IMR-90 (cell line): ENCODE results near the gene CDRT4. TPM values are rescaled to one million over a fixed set of nuclear protein-coding genes. Genes with fewer than 3 reads are reported as not detected.
A peak's percentile ranks its signal among the peaks of the same experiment; 100 is the strongest.

Experiments used
- ATAC-seq: fragments of 200-7000 bp; cut with Tn5 transposase; 2 replicates; pipeline ENCODE4 v1.9.1; 2020; ENCODE audit warnings: low read depth, mild to moderate bottlenecking, moderate library complexity
- BruUV-seq: library from RNA; stranded (reverse); fragments of 400-500 nt; replicated peaks from 2 replicates; lab custom pipeline; 2021; lab: Mats Ljungman, UMichigan
- CTCF ChIA-PET: fragments of 300-600 bp; formaldehyde crosslinking; extraction: SDS; loops from one replicate; lab custom pipeline; 2021; ENCODE audit warnings: antibody characterized with exemption; lab: Yijun Ruan, JAX
- POLR2A ChIA-PET: fragments of 300-600 bp; sonication (Branson Sonifier 250); formaldehyde crosslinking; loops from one replicate; lab custom pipeline; 2022; ENCODE audit warnings: antibody characterized with exemption; ENCODE audit not compliant: unreplicated experiment; lab: Charles Lee
- DNase-seq: peaks from one replicate; pipeline ENCODE4 v3.0.0; 2013
- H2AFZ ChIP-seq: replicated peaks from 2 replicates; pipeline ENCODE3; 2013; ENCODE audit warnings: low read length, mild to moderate bottlenecking; ENCODE audit not compliant: poor library complexity
- H2AK5ac ChIP-seq: 2 replicates; pipeline ENCODE4 v1.6.1; 2013; ENCODE audit warnings: low read depth, low read length, inconsistent platforms
- H2AK9ac ChIP-seq: replicated peaks from 2 replicates; pipeline ENCODE3; 2013; ENCODE audit warnings: mild to moderate bottlenecking, low read depth, low read length, moderate library complexity; ENCODE audit not compliant: poor library complexity
- H2BK120ac ChIP-seq: 2 replicates; pipeline ENCODE4 v1.6.1; 2013; ENCODE audit warnings: low read depth, low read length, inconsistent platforms
- H2BK15ac ChIP-seq: 3 replicates; pipeline ENCODE4 v1.6.1; 2013; ENCODE audit warnings: low read depth, low read length, inconsistent platforms
- H2BK20ac ChIP-seq: 2 replicates; pipeline ENCODE4 v1.6.1; 2013; ENCODE audit warnings: low read depth, mild to moderate bottlenecking, inconsistent platforms, low read length, moderate library complexity
- H2BK5ac ChIP-seq: 2 replicates; pipeline ENCODE4 v1.6.1; 2013; ENCODE audit warnings: mild to moderate bottlenecking, low read depth, low read length, inconsistent platforms; ENCODE audit not compliant: poor library complexity, severe bottlenecking
- H3K14ac ChIP-seq: replicated peaks from 2 replicates; pipeline ENCODE4 v1.6.1; 2013; ENCODE audit warnings: low read depth, low read length, inconsistent platforms
- H3K18ac ChIP-seq: 2 replicates; pipeline ENCODE4 v1.6.1; 2013; ENCODE audit warnings: low read depth, low read length, control low read depth
- H3K23ac ChIP-seq: 2 replicates; pipeline ENCODE4 v1.6.1; 2013; ENCODE audit warnings: low read depth, low read length, inconsistent platforms
- H3K27ac ChIP-seq: 2 replicates; pipeline ENCODE4 v1.5.1; 2013; ENCODE audit warnings: mild to moderate bottlenecking, control low read depth, low read length; ENCODE audit not compliant: insufficient read depth
- H3K27me3 ChIP-seq: 2 replicates; pipeline ENCODE4 v1.6.1; 2013; ENCODE audit warnings: low read length; ENCODE audit not compliant: control insufficient read depth, insufficient read depth
- H3K36me3 ChIP-seq: 2 replicates; pipeline ENCODE4 v1.6.1; 2013; ENCODE audit warnings: low read length, mixed read lengths; ENCODE audit not compliant: control insufficient read depth, insufficient read depth
- H3K4ac ChIP-seq: 2 replicates; pipeline ENCODE4 v1.6.1; 2013; ENCODE audit warnings: low read depth, low read length, inconsistent platforms
- H3K4me1 ChIP-seq: 2 replicates; pipeline ENCODE4 v1.6.1; 2013; ENCODE audit warnings: low read length, mixed read lengths; ENCODE audit not compliant: control insufficient read depth, insufficient read depth
- H3K4me2 ChIP-seq: 2 replicates; pipeline ENCODE4 v1.6.1; 2013; ENCODE audit warnings: low read depth, mild to moderate bottlenecking, control low read depth, low read length, moderate library complexity
- H3K4me3 ChIP-seq: 2 replicates; pipeline ENCODE4 v1.5.1; 2013; ENCODE audit warnings: low read depth, mild to moderate bottlenecking, control low read depth, low read length, moderate library complexity; ENCODE audit not compliant: insufficient read depth
- H3K56ac ChIP-seq: 2 replicates; pipeline ENCODE4 v1.6.1; 2013; ENCODE audit warnings: low read length, inconsistent platforms; ENCODE audit not compliant: insufficient read depth; ENCODE audit errors: extremely low read depth
- H3K79me1 ChIP-seq, 2 experiments: 2 replicates each; pipeline ENCODE4 v1.6.1; 2013; ENCODE audit warnings: low read length in 2 of 2, inconsistent platforms in 1 of 2, low read depth in 1 of 2
- H3K9ac ChIP-seq: 2 replicates; pipeline ENCODE4 v1.6.1; 2013; ENCODE audit warnings: low read depth, low read length, control low read depth
- H3K9me1 ChIP-seq: 2 replicates; pipeline ENCODE4 v1.6.1; 2013; ENCODE audit warnings: low read length, inconsistent platforms; ENCODE audit not compliant: insufficient read depth
- H3K9me3 ChIP-seq: 2 replicates; pipeline ENCODE4 v1.6.1; 2013; ENCODE audit warnings: low read length; ENCODE audit not compliant: control insufficient read depth, insufficient read depth
- H4K20me1 ChIP-seq: 2 replicates; pipeline ENCODE4 v1.6.1; 2013; ENCODE audit warnings: low read length, inconsistent platforms; ENCODE audit not compliant: insufficient read depth
- H4K5ac ChIP-seq: 2 replicates; pipeline ENCODE4 v1.6.1; 2013; ENCODE audit warnings: mild to moderate bottlenecking, low read depth, low read length, control low read depth
- H4K8ac ChIP-seq, 2 experiments: 2 replicates each; pipeline ENCODE4 v1.6.1; 2013; ENCODE audit warnings: low read depth in 2 of 2, low read length in 2 of 2, control low read depth in 1 of 2, inconsistent platforms in 1 of 2
- H4K91ac ChIP-seq: 2 replicates; pipeline ENCODE4 v1.6.1; 2013; ENCODE audit warnings: low read depth, low read length, inconsistent platforms; ENCODE audit not compliant: insufficient read depth
- CEBPB ChIP-seq: IDR thresholded peaks from 2 replicates; pipeline ENCODE4 v1.6.1; 2012; ENCODE audit warnings: low read depth, low read length, improper control_type of control experiment
- CHD1 ChIP-seq: IDR thresholded peaks from 2 replicates; pipeline ENCODE4 v1.6.1; 2012; ENCODE audit warnings: low read depth, low read length, improper control_type of control experiment
- FOS ChIP-seq: fragments of 150-350 bp; IDR thresholded peaks from 2 replicates; pipeline ENCODE4 v1.6.1; 2016; ENCODE audit warnings: low read depth, low read length
- MAFK ChIP-seq: IDR thresholded peaks from 2 replicates; pipeline ENCODE4 v1.6.1; 2012; ENCODE audit warnings: low read depth, low read length, improper control_type of control experiment
- MAZ ChIP-seq: IDR thresholded peaks from 2 replicates; pipeline ENCODE4 v1.6.1; 2012; ENCODE audit warnings: low read depth, mild to moderate bottlenecking, low read length, improper control_type of control experiment, moderate library complexity, borderline replicate concordance
- MXI1 ChIP-seq: IDR thresholded peaks from 2 replicates; pipeline ENCODE4 v1.6.1; 2012; ENCODE audit warnings: low read depth, mild to moderate bottlenecking, low read length, moderate library complexity, borderline replicate concordance
- NFE2L2 ChIP-seq: fragments of 150-350 bp; IDR thresholded peaks from 2 replicates; pipeline ENCODE4 v1.6.1; 2016; ENCODE audit warnings: low read depth, mild to moderate bottlenecking, low read length
- POLR2A ChIP-seq: IDR thresholded peaks from 2 replicates; pipeline ENCODE4 v1.6.1; 2012; ENCODE audit warnings: mild to moderate bottlenecking, low read depth, low read length
- RAD21 ChIP-seq: IDR thresholded peaks from 2 replicates; pipeline ENCODE4 v1.6.1; 2012; ENCODE audit warnings: low read length, improper control_type of control experiment
- RCOR1 ChIP-seq: IDR thresholded peaks from 2 replicates; pipeline ENCODE4 v1.6.1; 2012; ENCODE audit warnings: mild to moderate bottlenecking, low read length, improper control_type of control experiment; ENCODE audit not compliant: insufficient replicate concordance
- RFX5 ChIP-seq: IDR thresholded peaks from 2 replicates; pipeline ENCODE4 v1.8.0; 2012; ENCODE audit warnings: low read depth, mild to moderate bottlenecking, low read length, moderate library complexity
- SMC3 ChIP-seq: fragments of 150-350 bp; IDR thresholded peaks from 2 replicates; pipeline ENCODE4 v1.6.1; 2016; ENCODE audit warnings: low read depth, mild to moderate bottlenecking, antibody characterized with exemption, low read length, moderate library complexity
- whole genome bisulfite sequencing, 2 experiments: methylation state at CpG; one replicate each; pipeline versions ENCODE4 v1.1.5 to v1.1.7; 2013; ENCODE audit warnings: missing lambda C conversion rate in 2 of 2; ENCODE audit not compliant: insufficient read length in 1 of 2; ENCODE audit errors: extremely low coverage in 2 of 2; 5-methylcytosine and 5-hydroxymethylcytosine counted together
- dilution Hi-C: fragments of 300-500 bp; cut with HindIII; formaldehyde crosslinking; loops from one replicate; pipeline ENCODE4 v1.14.3; 2018; ENCODE audit warnings: low sequenced_read_pairs; ENCODE audit not compliant: unreplicated experiment
- in situ Hi-C: fragments of 300-500 bp; cut with MboI; formaldehyde crosslinking; loops from 3 replicates; pipeline ENCODE4 v1.14.3; 2019; ENCODE audit warnings: low sequenced_read_pairs, inconsistent platforms, mixed read lengths
- intact Hi-C: fragments of 100-400 bp; cut with micrococcal nuclease; formaldehyde crosslinking; loops from 2 replicates; pipeline ENCODE4 v1.10.0; 2022
- polyA plus RNA-seq, 3 experiments: library from polyadenylated mRNA; depleted of rRNA; stranded (reverse); fragments of >200 nt; gene quantifications; 2 replicates each; pipeline ENCODE4 v1.2.3, GENCODE V29; 2012; ENCODE audit warnings: low replicate concordance in 1 of 3
- total RNA-seq: library from RNA; depleted of rRNA; stranded (reverse); fragments of >200 nt; gene quantifications from 2 replicates; pipeline ENCODE4 v1.2.3, GENCODE V29; 2012
- TF ChIP-seq, protein P1 (sequence below): fragments of 150-350 bp; IDR thresholded peaks from 2 replicates; pipeline ENCODE4 v1.6.1; 2017; ENCODE audit warnings: mild to moderate bottlenecking, antibody characterized with exemption, low read length, low read depth
- TF ChIP-seq, protein P2 (sequence below): conservative IDR thresholded peaks from 2 replicates; pipeline ENCODE4 v1.5.1; 2012; ENCODE audit warnings: mild to moderate bottlenecking, low read depth, low read length, improper control_type of control experiment
- TF ChIP-seq, protein P3 (sequence below): fragments of 150-350 bp; IDR thresholded peaks from 2 replicates; pipeline ENCODE4 v1.6.1; 2016; ENCODE audit warnings: low read depth, mild to moderate bottlenecking, low read length, moderate library complexity, borderline replicate concordance

The CDRT4 gene
- total and polyA plus RNA-seq, 2 of the 4 experiments (the other 2 are of a cell fraction): 0.90 to 3.7 TPM

DNA sequence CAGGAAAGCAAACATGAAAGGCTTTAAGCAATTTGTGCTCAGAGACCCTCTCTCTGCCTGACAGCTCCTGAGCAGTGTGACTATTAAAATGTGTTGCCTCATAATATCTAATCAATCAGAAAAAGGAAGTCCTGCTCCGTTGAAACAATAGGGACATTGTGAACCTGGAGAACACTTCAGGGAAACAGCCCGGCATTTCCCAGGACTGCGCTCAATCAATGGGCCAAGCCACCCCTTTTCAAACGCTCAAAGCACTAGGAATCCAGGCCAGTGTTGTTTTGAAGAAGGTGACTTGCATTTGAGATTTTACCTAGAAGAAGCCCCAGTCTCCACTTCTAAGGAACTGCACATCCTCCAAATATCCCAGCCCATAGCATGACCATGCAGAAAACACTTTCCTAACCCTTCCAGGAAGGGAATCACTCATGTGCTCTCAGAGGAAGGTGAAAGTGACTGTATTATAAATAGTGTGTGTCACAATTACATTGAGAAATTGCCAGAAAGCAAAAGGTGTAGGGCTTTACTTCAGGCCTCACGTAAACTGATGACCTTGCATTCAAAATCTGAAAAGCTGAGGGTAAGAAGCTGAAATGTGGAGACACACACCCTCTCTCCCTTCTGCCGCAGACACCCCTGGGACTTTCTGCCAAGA lies 19.4 kb downstream of the CDRT4 start:
- intact Hi-C loops: no loop called here
- peaks cover 1% of the 10 kb centered on the region; the same call in 1 of the 2 replicates for H3K4me1 ChIP-seq
- H3K9ac ChIP-seq: no peak overlapping the region
- H3K79me1 ChIP-seq: no peaks in the 10 kb centered on the region
- H3K27ac ChIP-seq: no peak overlapping the region
- ATAC-seq (no peak), DNase-seq (no peak)
- in situ Hi-C loops: no loop called here
- no peaks in the 10 kb centered on the region for H3K9me3 ChIP-seq
- H3K14ac ChIP-seq: no peak overlapping the region
- H3K4me3 ChIP-seq: no peak overlapping the region
- peaks cover 1% of the 10 kb centered on the region; the same call in 1 of the 2 replicates for H3K36me3 ChIP-seq
- H2BK120ac ChIP-seq: no peak overlapping the region
- BruUV-seq: no TSS peak
- no peaks in the 10 kb centered on the region for H3K27me3 ChIP-seq
- dilution Hi-C loops: no loop called here
- H3K18ac ChIP-seq: no peak overlapping the region; the same call in 1 of the 2 replicates
- no peak overlapping the region for H2AK9ac ChIP-seq
- H3K23ac ChIP-seq: no peak overlapping the region
- H2AK5ac ChIP-seq: no peak overlapping the region
- H2BK20ac ChIP-seq: no peak overlapping the region
- 100% methylated on average over 1 of the region's 6 CpGs; no CpG with 5 or more reads in 1 of the 2 experiments for WGBS, 2 experiments
- H2BK5ac ChIP-seq: no peak overlapping the region
- H4K5ac ChIP-seq: no peak overlapping the region; the same call in 1 of the 2 replicates
- no peaks in the 10 kb centered on the region; the same call in 1 of the 2 replicates for H3K9me1 ChIP-seq
- ChIA-PET POLR2A (no interaction called here), CTCF (interaction anchor here (0.6 to 0.8 kb wide), 2 partner anchors 12 to 55 kb away, joined by 3 to 5 read pairs; no protein-coding TSS in a partner anchor)
- H4K20me1 ChIP-seq: no peaks in the 10 kb centered on the region
- H3K56ac ChIP-seq: no peak overlapping the region
- no peak overlapping the region for H3K4ac ChIP-seq
- no peak overlapping the region for H3K4me2 ChIP-seq
- no peak overlapping the region for H4K8ac ChIP-seq
- H2BK15ac ChIP-seq: no peak overlapping the region
- H4K91ac ChIP-seq: no peak overlapping the region
- H2AFZ ChIP-seq: no peak overlapping the region
- TF ChIP-seq NFE2L2: 0 out of 2 replicates have a peak, but pooled peaks have one; percentile 18
- TF ChIP-seq CEBPB: no peak
- TF ChIP-seq RCOR1: no peak
- no peak for TF ChIP-seq FOS
- TF ChIP-seq, protein P1, sequence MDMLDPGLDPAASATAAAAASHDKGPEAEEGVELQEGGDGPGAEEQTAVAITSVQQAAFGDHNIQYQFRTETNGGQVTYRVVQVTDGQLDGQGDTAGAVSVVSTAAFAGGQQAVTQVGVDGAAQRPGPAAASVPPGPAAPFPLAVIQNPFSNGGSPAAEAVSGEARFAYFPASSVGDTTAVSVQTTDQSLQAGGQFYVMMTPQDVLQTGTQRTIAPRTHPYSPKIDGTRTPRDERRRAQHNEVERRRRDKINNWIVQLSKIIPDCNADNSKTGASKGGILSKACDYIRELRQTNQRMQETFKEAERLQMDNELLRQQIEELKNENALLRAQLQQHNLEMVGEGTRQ: no peak
- TF ChIP-seq MAFK: 0 out of 2 replicates have a peak, but pooled peaks have one; percentile 24
- TF ChIP-seq, protein P2, sequence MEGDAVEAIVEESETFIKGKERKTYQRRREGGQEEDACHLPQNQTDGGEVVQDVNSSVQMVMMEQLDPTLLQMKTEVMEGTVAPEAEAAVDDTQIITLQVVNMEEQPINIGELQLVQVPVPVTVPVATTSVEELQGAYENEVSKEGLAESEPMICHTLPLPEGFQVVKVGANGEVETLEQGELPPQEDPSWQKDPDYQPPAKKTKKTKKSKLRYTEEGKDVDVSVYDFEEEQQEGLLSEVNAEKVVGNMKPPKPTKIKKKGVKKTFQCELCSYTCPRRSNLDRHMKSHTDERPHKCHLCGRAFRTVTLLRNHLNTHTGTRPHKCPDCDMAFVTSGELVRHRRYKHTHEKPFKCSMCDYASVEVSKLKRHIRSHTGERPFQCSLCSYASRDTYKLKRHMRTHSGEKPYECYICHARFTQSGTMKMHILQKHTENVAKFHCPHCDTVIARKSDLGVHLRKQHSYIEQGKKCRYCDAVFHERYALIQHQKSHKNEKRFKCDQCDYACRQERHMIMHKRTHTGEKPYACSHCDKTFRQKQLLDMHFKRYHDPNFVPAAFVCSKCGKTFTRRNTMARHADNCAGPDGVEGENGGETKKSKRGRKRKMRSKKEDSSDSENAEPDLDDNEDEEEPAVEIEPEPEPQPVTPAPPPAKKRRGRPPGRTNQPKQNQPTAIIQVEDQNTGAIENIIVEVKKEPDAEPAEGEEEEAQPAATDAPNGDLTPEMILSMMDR: no peak
- TF ChIP-seq RAD21: no peak
- TF ChIP-seq MAZ: no peak
- TF ChIP-seq CHD1: no peak
- no peak for TF ChIP-seq MXI1
- no peak for TF ChIP-seq RFX5
- TF ChIP-seq POLR2A: no peak
- TF ChIP-seq, protein P3, sequence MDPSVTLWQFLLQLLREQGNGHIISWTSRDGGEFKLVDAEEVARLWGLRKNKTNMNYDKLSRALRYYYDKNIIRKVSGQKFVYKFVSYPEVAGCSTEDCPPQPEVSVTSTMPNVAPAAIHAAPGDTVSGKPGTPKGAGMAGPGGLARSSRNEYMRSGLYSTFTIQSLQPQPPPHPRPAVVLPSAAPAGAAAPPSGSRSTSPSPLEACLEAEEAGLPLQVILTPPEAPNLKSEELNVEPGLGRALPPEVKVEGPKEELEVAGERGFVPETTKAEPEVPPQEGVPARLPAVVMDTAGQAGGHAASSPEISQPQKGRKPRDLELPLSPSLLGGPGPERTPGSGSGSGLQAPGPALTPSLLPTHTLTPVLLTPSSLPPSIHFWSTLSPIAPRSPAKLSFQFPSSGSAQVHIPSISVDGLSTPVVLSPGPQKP: no peak
- TF ChIP-seq SMC3: no peak
